ENCODE results near the gene EFNA5.

DNA sequence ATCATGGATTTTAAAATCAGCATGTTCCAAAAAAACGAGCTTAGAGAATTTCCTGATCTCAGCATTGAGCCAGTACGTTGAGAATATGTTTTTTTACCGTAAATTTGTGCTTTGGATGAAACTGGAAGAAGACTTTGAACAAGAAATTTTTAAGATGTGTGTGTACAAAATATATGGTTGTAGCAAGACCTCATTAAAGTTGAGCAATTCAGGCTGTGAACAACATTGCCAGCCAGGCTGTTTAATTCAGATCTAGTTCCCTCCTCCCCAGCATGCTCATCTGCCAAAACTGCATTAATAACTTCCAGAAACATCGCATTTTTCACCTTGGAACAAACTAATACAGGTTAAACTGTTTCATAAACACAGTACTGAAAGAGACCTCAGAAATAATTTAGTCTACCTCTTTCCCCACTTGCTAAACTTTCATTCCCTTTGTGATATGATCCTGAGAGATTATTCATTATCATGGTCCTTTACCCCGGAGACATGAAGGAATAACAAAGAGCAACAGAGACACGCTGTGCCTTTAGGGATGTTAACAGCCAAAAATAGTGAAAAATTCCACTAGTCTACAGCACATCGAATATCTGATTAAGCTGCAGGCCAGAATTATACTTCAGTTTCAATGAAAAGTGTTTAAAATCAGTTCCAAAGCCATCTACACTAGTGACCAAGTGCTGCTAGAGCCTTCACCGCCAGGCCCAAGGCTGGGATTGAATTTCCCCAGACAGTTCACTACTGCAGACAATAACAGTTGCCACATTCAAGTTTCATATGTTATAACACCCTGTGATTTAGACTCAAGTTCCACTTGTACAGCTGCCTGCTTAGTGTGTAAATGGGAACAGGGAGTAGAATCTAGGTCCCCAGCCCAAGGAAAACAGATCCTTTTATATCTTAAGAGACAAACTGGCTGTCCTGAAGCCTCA lies 89.6 kb downstream of the EFNA5 start:
- TF ChIP-seq POLR2A (IDR thresholded peaks at IDR 0.05) = no peak
- TF ChIP-seq, protein P1, sequence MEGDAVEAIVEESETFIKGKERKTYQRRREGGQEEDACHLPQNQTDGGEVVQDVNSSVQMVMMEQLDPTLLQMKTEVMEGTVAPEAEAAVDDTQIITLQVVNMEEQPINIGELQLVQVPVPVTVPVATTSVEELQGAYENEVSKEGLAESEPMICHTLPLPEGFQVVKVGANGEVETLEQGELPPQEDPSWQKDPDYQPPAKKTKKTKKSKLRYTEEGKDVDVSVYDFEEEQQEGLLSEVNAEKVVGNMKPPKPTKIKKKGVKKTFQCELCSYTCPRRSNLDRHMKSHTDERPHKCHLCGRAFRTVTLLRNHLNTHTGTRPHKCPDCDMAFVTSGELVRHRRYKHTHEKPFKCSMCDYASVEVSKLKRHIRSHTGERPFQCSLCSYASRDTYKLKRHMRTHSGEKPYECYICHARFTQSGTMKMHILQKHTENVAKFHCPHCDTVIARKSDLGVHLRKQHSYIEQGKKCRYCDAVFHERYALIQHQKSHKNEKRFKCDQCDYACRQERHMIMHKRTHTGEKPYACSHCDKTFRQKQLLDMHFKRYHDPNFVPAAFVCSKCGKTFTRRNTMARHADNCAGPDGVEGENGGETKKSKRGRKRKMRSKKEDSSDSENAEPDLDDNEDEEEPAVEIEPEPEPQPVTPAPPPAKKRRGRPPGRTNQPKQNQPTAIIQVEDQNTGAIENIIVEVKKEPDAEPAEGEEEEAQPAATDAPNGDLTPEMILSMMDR (IDR thresholded peaks at IDR 0.05) = no peak
